Panc1 (cell line): Measurements from ENCODE around the gene CLCNKA. TPM values are rescaled to one million over a fixed set of nuclear protein-coding genes. Genes with fewer than 3 reads are reported as not detected.

Experiments used
- ATAC-seq: fragments of 200-7000 bp; cut with Tn5 transposase; 2 replicates; pipeline ENCODE4 v1.9.1; 2020; ENCODE audit warnings: mild to moderate bottlenecking, moderate library complexity
- BruUV-seq: library from RNA; stranded (reverse); fragments of 400-500 nt; replicated peaks from 2 replicates; lab custom pipeline; 2021; lab: Mats Ljungman, UMichigan
- CTCF ChIA-PET: fragments of 300-600 bp; sonication (Branson Sonifier 250); formaldehyde crosslinking; loops from one replicate; lab custom pipeline; 2022; ENCODE audit warnings: antibody characterized with exemption; lab: Charles Lee
- POLR2A ChIA-PET: fragments of 300-600 bp; sonication (Branson Sonifier 250); formaldehyde crosslinking; loops from one replicate; lab custom pipeline; 2022; ENCODE audit warnings: antibody characterized with exemption; lab: Charles Lee
- DNase-seq: peaks from one replicate; pipeline ENCODE4 v3.0.0-alpha.2; 2010; ENCODE audit warnings: low read depth, low spot score
- H3K27ac ChIP-seq: 2 replicates; pipeline ENCODE4 v1.5.1; 2011; ENCODE audit warnings: mild to moderate bottlenecking, low read length, inconsistent platforms
- H3K27me3 ChIP-seq: fragments of 200-500 bp; sonication (Bioruptor generic); 2 replicates; pipeline ENCODE4 v1.6.0; 2014; ENCODE audit warnings: low read length, inconsistent platforms; ENCODE audit not compliant: control insufficient read depth, insufficient read depth
- H3K36me3 ChIP-seq: fragments of 200-500 bp; sonication (Bioruptor generic); 2 replicates; pipeline ENCODE4 v1.5.1; 2014; ENCODE audit warnings: inconsistent platforms, mild to moderate bottlenecking, low read length, moderate library complexity; ENCODE audit not compliant: control insufficient read depth, insufficient read depth
- H3K4me1 ChIP-seq: 2 replicates; pipeline ENCODE4 v1.5.1; 2011; ENCODE audit warnings: inconsistent platforms, mild to moderate bottlenecking, low read length, moderate library complexity; ENCODE audit not compliant: control insufficient read depth, insufficient read depth
- H3K4me3 ChIP-seq, 2 experiments: 2 replicates each; pipeline ENCODE4 v1.5.1; 2011 to 2012; ENCODE audit warnings: low read depth in 2 of 2, low read length in 2 of 2, mild to moderate bottlenecking in 2 of 2, inconsistent platforms in 1 of 2, moderate library complexity in 1 of 2
- H3K9me3 ChIP-seq: fragments of 200-500 bp; sonication (Bioruptor generic); 2 replicates; pipeline ENCODE4 v1.5.1; 2014; ENCODE audit warnings: low read depth, mild to moderate bottlenecking, inconsistent platforms, low read length, moderate library complexity; ENCODE audit not compliant: control insufficient read depth, insufficient read depth
- POLR2AphosphoS5 ChIP-seq: IDR thresholded peaks from 2 replicates; pipeline ENCODE4 v1.6.1; 2012; ENCODE audit warnings: mild to moderate bottlenecking, low read depth, low read length, moderate library complexity
- SIN3A ChIP-seq: IDR thresholded peaks from 2 replicates; pipeline ENCODE4 v1.6.1; 2012; ENCODE audit warnings: low read depth, mild to moderate bottlenecking, low read length, moderate library complexity, borderline replicate concordance; ENCODE audit not compliant: insufficient read depth
- TCF7L2 ChIP-seq: IDR thresholded peaks from 2 replicates; pipeline ENCODE4 v1.6.1; 2011; ENCODE audit warnings: mild to moderate bottlenecking, low read depth, low read length, inconsistent platforms
- in situ Hi-C: cut with HindIII; loops from 2 replicates; pipeline ENCODE4 v1.10.0; 2016; ENCODE audit warnings: low sequenced_read_pairs, low pct_unique_long_range_greater_than_20kb
- intact Hi-C: fragments of 100-400 bp; cut with micrococcal nuclease; formaldehyde crosslinking; loops from one replicate; pipeline ENCODE4 v1.10.0; 2022; ENCODE audit not compliant: unreplicated experiment
- total RNA-seq: library from RNA; stranded (reverse); gene quantifications from one replicate; pipeline ENCODE4 v1.2.1, GENCODE V29; 2021; ENCODE audit not compliant: unreplicated experiment
- TF ChIP-seq, protein P1 (sequence below), 2 experiments: IDR thresholded peaks; 2 replicates each; pipeline ENCODE4 v1.6.1; 2011 to 2012; ENCODE audit warnings: low read depth in 2 of 2, control low read depth in 1 of 2, low read length in 1 of 2, mild to moderate bottlenecking in 1 of 2, moderate library complexity in 1 of 2; ENCODE audit not compliant: insufficient read depth in 1 of 2
- TF ChIP-seq, protein P2 (sequence below): fragments of 450-650 bp; IDR thresholded peaks from 2 replicates; pipeline ENCODE4 v1.5.1; 2017; ENCODE audit warnings: mild to moderate bottlenecking

CLCNKA gene
- total RNA-seq, 1 experiment from 2014 or later = 0.57 TPM

DNA sequence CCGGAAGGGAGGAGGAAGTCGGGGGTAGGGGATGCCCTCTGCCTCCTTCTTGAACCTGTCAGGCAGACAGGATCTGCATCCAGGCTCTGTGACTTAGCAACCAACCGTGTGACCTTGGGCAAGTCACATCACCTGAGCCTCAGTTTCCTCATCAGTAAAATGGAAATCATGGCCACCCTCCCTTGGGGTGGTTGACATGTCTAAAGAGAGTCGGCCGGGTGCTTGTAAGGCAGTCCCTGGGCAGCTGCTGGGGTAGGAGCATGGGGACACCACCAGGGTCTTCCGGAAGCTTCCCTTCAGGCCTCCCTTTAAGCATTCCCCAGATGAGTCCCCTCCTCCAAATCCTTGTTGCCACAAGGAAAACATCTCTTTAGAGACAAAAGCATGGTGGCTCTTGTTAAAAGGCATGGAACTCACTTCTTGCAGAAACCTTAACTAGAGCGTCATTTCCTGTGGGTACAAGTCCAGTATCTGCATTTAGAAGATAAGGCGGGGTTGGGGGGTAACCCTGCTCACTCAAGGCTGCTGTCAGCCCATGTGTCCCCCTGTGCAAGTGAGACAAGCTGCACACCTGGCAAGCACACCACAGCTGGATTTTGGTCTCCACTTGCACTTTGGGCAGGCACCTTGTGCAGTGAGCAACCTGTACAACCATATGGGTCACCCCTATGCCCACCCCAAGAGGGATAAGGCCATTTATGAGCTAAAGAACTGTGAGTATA, 32.1 kb downstream of the CLCNKA start:
- ChIA-PET CTCF (no interaction called here), POLR2A (interaction anchor here (0.6 kb wide), 2 partner anchors 9 to 309 kb away, joined by 4 to 5 read pairs; no protein-coding TSS in a partner anchor)
- no peaks in the 10 kb centered on the region for H3K36me3 ChIP-seq
- no peak overlapping the region for H3K27ac ChIP-seq
- ATAC-seq (no peak), DNase-seq (no peak)
- H3K9me3 ChIP-seq = no peaks in the 10 kb centered on the region
- in situ Hi-C loops (no loop called here), intact Hi-C loops (no loop called here)
- no TSS peak for BruUV-seq
- no peaks in the 10 kb centered on the region for H3K4me1 ChIP-seq
- no peaks in the 10 kb centered on the region for H3K27me3 ChIP-seq
- no peak overlapping the region for H3K4me3 ChIP-seq
- TF ChIP-seq, protein P1, sequence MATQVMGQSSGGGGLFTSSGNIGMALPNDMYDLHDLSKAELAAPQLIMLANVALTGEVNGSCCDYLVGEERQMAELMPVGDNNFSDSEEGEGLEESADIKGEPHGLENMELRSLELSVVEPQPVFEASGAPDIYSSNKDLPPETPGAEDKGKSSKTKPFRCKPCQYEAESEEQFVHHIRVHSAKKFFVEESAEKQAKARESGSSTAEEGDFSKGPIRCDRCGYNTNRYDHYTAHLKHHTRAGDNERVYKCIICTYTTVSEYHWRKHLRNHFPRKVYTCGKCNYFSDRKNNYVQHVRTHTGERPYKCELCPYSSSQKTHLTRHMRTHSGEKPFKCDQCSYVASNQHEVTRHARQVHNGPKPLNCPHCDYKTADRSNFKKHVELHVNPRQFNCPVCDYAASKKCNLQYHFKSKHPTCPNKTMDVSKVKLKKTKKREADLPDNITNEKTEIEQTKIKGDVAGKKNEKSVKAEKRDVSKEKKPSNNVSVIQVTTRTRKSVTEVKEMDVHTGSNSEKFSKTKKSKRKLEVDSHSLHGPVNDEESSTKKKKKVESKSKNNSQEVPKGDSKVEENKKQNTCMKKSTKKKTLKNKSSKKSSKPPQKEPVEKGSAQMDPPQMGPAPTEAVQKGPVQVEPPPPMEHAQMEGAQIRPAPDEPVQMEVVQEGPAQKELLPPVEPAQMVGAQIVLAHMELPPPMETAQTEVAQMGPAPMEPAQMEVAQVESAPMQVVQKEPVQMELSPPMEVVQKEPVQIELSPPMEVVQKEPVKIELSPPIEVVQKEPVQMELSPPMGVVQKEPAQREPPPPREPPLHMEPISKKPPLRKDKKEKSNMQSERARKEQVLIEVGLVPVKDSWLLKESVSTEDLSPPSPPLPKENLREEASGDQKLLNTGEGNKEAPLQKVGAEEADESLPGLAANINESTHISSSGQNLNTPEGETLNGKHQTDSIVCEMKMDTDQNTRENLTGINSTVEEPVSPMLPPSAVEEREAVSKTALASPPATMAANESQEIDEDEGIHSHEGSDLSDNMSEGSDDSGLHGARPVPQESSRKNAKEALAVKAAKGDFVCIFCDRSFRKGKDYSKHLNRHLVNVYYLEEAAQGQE (IDR thresholded peaks at IDR 0.05; ENCODE audit: insufficient read depth in 1 of 2, low read depth in 2 of 2, low read length in 1 of 2) = no peak
- TF ChIP-seq, protein P2, sequence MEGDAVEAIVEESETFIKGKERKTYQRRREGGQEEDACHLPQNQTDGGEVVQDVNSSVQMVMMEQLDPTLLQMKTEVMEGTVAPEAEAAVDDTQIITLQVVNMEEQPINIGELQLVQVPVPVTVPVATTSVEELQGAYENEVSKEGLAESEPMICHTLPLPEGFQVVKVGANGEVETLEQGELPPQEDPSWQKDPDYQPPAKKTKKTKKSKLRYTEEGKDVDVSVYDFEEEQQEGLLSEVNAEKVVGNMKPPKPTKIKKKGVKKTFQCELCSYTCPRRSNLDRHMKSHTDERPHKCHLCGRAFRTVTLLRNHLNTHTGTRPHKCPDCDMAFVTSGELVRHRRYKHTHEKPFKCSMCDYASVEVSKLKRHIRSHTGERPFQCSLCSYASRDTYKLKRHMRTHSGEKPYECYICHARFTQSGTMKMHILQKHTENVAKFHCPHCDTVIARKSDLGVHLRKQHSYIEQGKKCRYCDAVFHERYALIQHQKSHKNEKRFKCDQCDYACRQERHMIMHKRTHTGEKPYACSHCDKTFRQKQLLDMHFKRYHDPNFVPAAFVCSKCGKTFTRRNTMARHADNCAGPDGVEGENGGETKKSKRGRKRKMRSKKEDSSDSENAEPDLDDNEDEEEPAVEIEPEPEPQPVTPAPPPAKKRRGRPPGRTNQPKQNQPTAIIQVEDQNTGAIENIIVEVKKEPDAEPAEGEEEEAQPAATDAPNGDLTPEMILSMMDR = no peak

DNA sequence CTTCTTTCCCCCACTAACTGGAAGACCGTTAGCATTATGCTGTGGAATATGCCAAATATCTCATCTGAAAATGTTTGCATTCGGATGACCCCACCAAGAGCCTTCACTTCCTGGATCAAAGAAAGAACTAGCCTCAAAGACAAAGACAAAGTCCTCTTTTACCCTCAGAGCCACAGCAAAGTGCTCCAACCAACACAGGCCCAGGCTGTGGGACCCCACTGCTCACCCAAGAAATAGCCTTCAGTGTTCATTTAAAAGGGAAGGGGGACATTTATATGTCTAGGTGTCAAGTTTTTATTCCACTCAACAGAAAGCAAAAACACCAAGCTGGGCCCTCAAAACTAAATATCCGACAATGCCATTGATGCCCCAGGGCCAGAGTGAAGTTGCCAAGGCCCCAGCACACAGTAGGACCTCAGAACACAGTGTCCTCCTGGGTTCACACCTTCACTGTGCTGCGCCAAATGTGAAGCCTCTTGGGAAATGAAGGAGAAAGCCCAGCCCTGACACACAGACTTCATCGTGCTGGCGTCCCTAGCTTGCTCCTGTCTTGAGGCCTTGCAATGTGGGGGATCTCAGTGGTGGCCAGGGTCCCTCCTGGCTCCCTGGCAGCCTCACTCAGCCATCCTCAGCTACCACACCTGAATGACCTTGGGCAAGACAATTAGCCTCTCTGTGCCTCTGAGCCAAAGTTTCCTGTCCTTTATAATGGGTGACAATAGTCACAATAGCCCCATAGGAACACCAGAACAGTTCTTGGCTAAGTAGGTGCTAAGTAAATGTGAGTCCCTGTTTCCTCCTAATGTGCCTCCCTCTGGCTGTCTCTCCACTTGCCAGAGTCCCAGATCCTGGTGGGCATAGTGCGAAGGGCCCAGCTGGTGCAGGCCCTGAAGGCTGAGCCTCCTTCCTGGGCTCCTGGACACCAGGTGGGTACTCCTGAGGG, 33.0 kb downstream of the CLCNKA start:
- in situ Hi-C loops (no loop called here), intact Hi-C loops (no loop called here)
- ChIA-PET POLR2A (interaction anchor here (0.6 kb wide), 1 partner anchor 10 kb away, joined by 5 read pairs; no protein-coding TSS in a partner anchor), CTCF (no interaction called here)
- H3K27me3 ChIP-seq = no peaks in the 10 kb centered on the region
- TF ChIP-seq, protein P2 = no peak
- TF ChIP-seq, protein P1 (IDR thresholded peaks at IDR 0.05; ENCODE audit: insufficient read depth in 1 of 2, low read depth in 2 of 2, low read length in 1 of 2) = no peak
- TF ChIP-seq TCF7L2 = no peak
- TF ChIP-seq SIN3A = no peak
- no peak for TF ChIP-seq POLR2AphosphoS5
- no peaks in the 10 kb centered on the region for H3K9me3 ChIP-seq
- no peak overlapping the region for H3K4me3 ChIP-seq
- no peaks in the 10 kb centered on the region for H3K4me1 ChIP-seq
- DNase-seq (no peak), ATAC-seq (no peak)
- no peaks in the 10 kb centered on the region for H3K36me3 ChIP-seq
- no TSS peak for BruUV-seq
- no peak overlapping the region for H3K27ac ChIP-seq
